ENCODE results near the gene MAEL.

DNA sequence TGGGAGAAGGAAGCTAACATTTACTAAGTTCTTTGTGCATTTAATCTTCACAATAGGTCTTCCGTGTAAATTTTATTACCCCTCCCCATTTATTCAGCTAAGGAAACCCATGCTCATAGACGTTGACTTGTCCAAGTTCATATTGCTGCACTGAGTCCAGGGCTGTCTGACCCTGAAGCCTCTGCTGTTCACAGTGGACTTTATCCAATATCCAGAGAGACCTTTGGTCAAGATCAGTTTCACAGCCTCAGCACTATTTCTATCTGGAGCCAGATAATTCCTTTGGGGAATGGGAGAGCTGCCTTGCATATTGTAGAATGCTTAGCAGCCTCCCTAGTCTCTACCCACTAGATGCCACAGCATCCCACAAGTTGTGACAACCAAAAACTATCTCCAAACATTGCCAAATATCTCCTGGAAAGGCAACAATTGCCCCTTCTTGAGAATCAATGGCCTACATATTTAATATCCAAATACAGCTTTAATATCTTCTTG is 40.2 kb upstream of the MAEL start:
- TF ChIP-seq EZH2 (IDR thresholded peaks at IDR 0.05; ENCODE audit: borderline replicate concordance) (no peak), EZH2phosphoT487 (IDR thresholded peaks at IDR 0.05; ENCODE audit: low read depth, severe bottlenecking, unreplicated experiment) (no peak)
- TF ChIP-seq, protein P1, sequence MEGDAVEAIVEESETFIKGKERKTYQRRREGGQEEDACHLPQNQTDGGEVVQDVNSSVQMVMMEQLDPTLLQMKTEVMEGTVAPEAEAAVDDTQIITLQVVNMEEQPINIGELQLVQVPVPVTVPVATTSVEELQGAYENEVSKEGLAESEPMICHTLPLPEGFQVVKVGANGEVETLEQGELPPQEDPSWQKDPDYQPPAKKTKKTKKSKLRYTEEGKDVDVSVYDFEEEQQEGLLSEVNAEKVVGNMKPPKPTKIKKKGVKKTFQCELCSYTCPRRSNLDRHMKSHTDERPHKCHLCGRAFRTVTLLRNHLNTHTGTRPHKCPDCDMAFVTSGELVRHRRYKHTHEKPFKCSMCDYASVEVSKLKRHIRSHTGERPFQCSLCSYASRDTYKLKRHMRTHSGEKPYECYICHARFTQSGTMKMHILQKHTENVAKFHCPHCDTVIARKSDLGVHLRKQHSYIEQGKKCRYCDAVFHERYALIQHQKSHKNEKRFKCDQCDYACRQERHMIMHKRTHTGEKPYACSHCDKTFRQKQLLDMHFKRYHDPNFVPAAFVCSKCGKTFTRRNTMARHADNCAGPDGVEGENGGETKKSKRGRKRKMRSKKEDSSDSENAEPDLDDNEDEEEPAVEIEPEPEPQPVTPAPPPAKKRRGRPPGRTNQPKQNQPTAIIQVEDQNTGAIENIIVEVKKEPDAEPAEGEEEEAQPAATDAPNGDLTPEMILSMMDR (IDR thresholded peaks at IDR 0.05; ENCODE audit: poor library complexity): no peak
